Amniotic stem cell (primary cell): Measurements from ENCODE around the gene TTC19.
"Not testable (repeated sequence)": the region's sequence is repeated elsewhere in the genome, so short reads cannot be mapped to it uniquely, and the experiment has no call there.

Experiments used
- DNase-seq: peaks from one replicate; lab custom pipeline; 2025; lab: John Stamatoyannopoulos, UW

The TTC19 gene

GRCh38 chr17:15972497-15972951, 27.1 kb upstream of the TTC19 start:
- no peak for DNase-seq

GRCh38 chr17:15973016-15973415, 26.6 kb upstream of the TTC19 start:
- DNase-seq: no peak

- DNase-seq: no peak
Measured at GRCh38 chr17:15973834-15974233, 25.8 kb upstream of the TTC19 start.

GRCh38 chr17:15977894-15978293, 21.7 kb upstream of the TTC19 start:
- DNase-seq: no peak

- no peak for DNase-seq
Measured at GRCh38 chr17:15978606-15979005, 21.0 kb upstream of the TTC19 start.

GRCh38 chr17:15979013-15979412, 20.6 kb upstream of the TTC19 start:
- DNase-seq: not testable (repeated sequence)

- no peak for DNase-seq
Measured at GRCh38 chr17:15981208-15981607, 18.4 kb upstream of the TTC19 start.

GRCh38 chr17:15981646-15982580, 17.7 kb upstream of the TTC19 start:
- no peak for DNase-seq

- DNase-seq: no peak
Measured at GRCh38 chr17:15996322-15996721, 3.3 kb upstream of the TTC19 start.

GRCh38 chr17:15998031-15998562, 1.5 kb upstream of the TTC19 start:
- no peak for DNase-seq

GRCh38 chr17:15999974-16000827, 577 bp downstream of the TTC19 start:
- peak; percentile 17 for DNase-seq

GRCh38 chr17:16001226-16001897, 1.7 kb downstream of the TTC19 start:
- no peak for DNase-seq

GRCh38 chr17:16002708-16003260, 3.2 kb downstream of the TTC19 start:
- no peak for DNase-seq

GRCh38 chr17:16003841-16004240, 4.2 kb downstream of the TTC19 start:
- no peak for DNase-seq

- no peak for DNase-seq
Measured at GRCh38 chr17:16005636-16006035, 6.0 kb downstream of the TTC19 start.

GRCh38 chr17:16007439-16007838, 7.8 kb downstream of the TTC19 start:
- DNase-seq: no peak

GRCh38 chr17:16013943-16014407, 14.4 kb downstream of the TTC19 start:
- peak; percentile 28 for DNase-seq

GRCh38 chr17:16019347-16019746, 19.7 kb downstream of the TTC19 start:
- no peak for DNase-seq

- no peak for DNase-seq
Measured at GRCh38 chr17:16023881-16024280, 24.3 kb downstream of the TTC19 start.

GRCh38 chr17:16025202-16025601, 25.6 kb downstream of the TTC19 start:
- DNase-seq: no peak

GRCh38 chr17:16026895-16027294, 27.3 kb downstream of the TTC19 start:
- no peak for DNase-seq
